HL-60 (cell line): ENCODE measurements around the gene DNASE1L3.

ENCODE experiments used
- DNase-seq, 2 experiments: peaks; one replicate each; pipeline ENCODE4 v3.0.0-alpha.2; 2010 to 2020; ENCODE audit warnings: low read depth in 1 of 2, low spot score in 1 of 2
- H3K27ac ChIP-seq: fragments of 250-450 bp; sonication (Bioruptor Pico); replicated peaks from 2 replicates; pipeline ENCODE4 v1.5.1; 2020; ENCODE audit warnings: mild to moderate bottlenecking, moderate library complexity
- H3K27me3 ChIP-seq: fragments of 250-450 bp; sonication (Bioruptor Pico); 2 replicates; pipeline ENCODE4 v1.5.1; 2021; ENCODE audit warnings: mild to moderate bottlenecking, moderate library complexity; ENCODE audit not compliant: insufficient read depth, poor library complexity, severe bottlenecking
- H3K4me3 ChIP-seq: replicated peaks from 2 replicates; pipeline ENCODE4 v1.5.1; 2011; ENCODE audit warnings: mild to moderate bottlenecking, control low read depth, low read length; ENCODE audit not compliant: insufficient read depth
- GABPA ChIP-seq: IDR thresholded peaks from 2 replicates; pipeline ENCODE4 v1.6.1; 2012; ENCODE audit warnings: low read depth
- POLR2AphosphoS5 ChIP-seq: IDR thresholded peaks from 2 replicates; pipeline ENCODE4 v1.6.1; 2012; ENCODE audit warnings: low read depth
- REST ChIP-seq: IDR thresholded peaks from 2 replicates; pipeline ENCODE4 v1.6.1; 2012; ENCODE audit warnings: low read depth; ENCODE audit not compliant: insufficient replicate concordance
- SPI1 ChIP-seq: IDR thresholded peaks from 2 replicates; pipeline ENCODE4 v1.6.1; 2012; ENCODE audit warnings: low read depth, mild to moderate bottlenecking, borderline replicate concordance
- TF ChIP-seq, protein P1 (sequence below): IDR thresholded peaks from one replicate; pipeline ENCODE4 v1.5.1; 2011; ENCODE audit warnings: low read length, control low read depth, inconsistent platforms; ENCODE audit not compliant: insufficient read depth

Gene DNASE1L3

DNA sequence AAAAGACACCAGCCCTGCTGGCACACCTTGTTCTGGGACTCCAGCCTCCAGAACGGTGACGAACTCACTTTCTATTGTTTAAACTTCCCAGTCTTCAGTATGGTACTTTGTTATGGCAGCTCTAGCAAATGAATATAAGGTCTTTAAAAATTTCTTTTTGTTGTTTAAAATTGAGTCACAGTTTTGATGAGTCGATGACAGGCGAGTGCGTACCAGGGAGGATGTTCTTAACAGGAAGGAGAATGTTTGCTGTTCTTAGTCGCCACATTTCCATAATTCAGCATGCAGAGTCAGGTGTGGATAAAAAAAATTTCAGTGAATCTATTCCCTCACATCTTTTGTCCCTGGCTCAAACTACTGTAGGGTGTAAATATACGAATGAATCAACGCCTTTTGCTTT is 12.4 kb downstream of the DNASE1L3 start:
- Histone ChIP-seq H3K27ac (no peak overlapping the region), H3K27me3 (peaks cover 2% of the 10 kb centered on the region), H3K4me3 (no peak overlapping the region)
- TF ChIP-seq, protein P1, sequence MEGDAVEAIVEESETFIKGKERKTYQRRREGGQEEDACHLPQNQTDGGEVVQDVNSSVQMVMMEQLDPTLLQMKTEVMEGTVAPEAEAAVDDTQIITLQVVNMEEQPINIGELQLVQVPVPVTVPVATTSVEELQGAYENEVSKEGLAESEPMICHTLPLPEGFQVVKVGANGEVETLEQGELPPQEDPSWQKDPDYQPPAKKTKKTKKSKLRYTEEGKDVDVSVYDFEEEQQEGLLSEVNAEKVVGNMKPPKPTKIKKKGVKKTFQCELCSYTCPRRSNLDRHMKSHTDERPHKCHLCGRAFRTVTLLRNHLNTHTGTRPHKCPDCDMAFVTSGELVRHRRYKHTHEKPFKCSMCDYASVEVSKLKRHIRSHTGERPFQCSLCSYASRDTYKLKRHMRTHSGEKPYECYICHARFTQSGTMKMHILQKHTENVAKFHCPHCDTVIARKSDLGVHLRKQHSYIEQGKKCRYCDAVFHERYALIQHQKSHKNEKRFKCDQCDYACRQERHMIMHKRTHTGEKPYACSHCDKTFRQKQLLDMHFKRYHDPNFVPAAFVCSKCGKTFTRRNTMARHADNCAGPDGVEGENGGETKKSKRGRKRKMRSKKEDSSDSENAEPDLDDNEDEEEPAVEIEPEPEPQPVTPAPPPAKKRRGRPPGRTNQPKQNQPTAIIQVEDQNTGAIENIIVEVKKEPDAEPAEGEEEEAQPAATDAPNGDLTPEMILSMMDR, result no peak
- TF ChIP-seq REST, result no peak
- TF ChIP-seq SPI1, result no peak
- no peak for DNase-seq

- H3K27ac ChIP-seq, result no peak overlapping the region
- peaks cover 2% of the 10 kb centered on the region for H3K27me3 ChIP-seq
- TF ChIP-seq SPI1 (no peak), GABPA (no peak), POLR2AphosphoS5 (no peak), REST (no peak)
- TF ChIP-seq, protein P1, result no peak
- no peak for DNase-seq
- no peak overlapping the region for H3K4me3 ChIP-seq
Measured at GRCh38 chr3:58197588-58197987, 13.2 kb downstream of the DNASE1L3 start.

GRCh38 chr3:58193682-58194407 is 16.9 kb downstream of the DNASE1L3 start:
- TF ChIP-seq SPI1, result no peak
- TF ChIP-seq POLR2AphosphoS5, result no peak
- Histone ChIP-seq H3K27ac (no peak overlapping the region), H3K4me3 (no peak overlapping the region), H3K27me3 (no peaks in the 10 kb centered on the region)
- DNase-seq, result no peak

GRCh38 chr3:58192069-58192468 is 18.7 kb downstream of the DNASE1L3 start:
- TF ChIP-seq POLR2AphosphoS5 (no peak), SPI1 (no peak), GABPA (no peak), REST (no peak)
- TF ChIP-seq, protein P1, result no peak
- H3K4me3 ChIP-seq, result no peak overlapping the region
- H3K27me3 ChIP-seq, result no peaks in the 10 kb centered on the region
- no peak for DNase-seq
- H3K27ac ChIP-seq, result no peak overlapping the region
